GM18861 (cell line): Measurements from ENCODE around the gene PLEKHA6.
"Not testable (repeated sequence)": the region's sequence is repeated elsewhere in the genome, so short reads cannot be mapped to it uniquely, and the experiment has no call there.

ENCODE experiments used
- ATAC-seq: cut with Tn5 transposase; IDR thresholded peaks from one replicate; pipeline ENCODE4 v1.9.1; 2021; ENCODE audit not compliant: unreplicated experiment

Gene PLEKHA6

GRCh38 chr1:204314171-204314892 lies 45.4 kb downstream of the PLEKHA6 start:
- no peak for ATAC-seq

GRCh38 chr1:204313675-204314074 lies 46.1 kb downstream of the PLEKHA6 start:
- ATAC-seq = no peak

- ATAC-seq = not testable (repeated sequence)
Measured at GRCh38 chr1:204310970-204311369, 48.8 kb downstream of the PLEKHA6 start.

- no peak for ATAC-seq
Measured at GRCh38 chr1:204308023-204308628, 51.6 kb downstream of the PLEKHA6 start.

GRCh38 chr1:204307334-204307883 lies 52.3 kb downstream of the PLEKHA6 start:
- ATAC-seq = no peak

- ATAC-seq = no peak
Measured at GRCh38 chr1:204306076-204306475, 53.7 kb downstream of the PLEKHA6 start.

- no peak for ATAC-seq
Measured at GRCh38 chr1:204304067-204304466, 55.7 kb downstream of the PLEKHA6 start.

GRCh38 chr1:204302769-204303168 lies 57.0 kb downstream of the PLEKHA6 start:
- ATAC-seq = no peak

GRCh38 chr1:204301171-204301957 lies 58.4 kb downstream of the PLEKHA6 start:
- no peak for ATAC-seq

GRCh38 chr1:204299814-204300365 lies 59.8 kb downstream of the PLEKHA6 start:
- ATAC-seq = no peak

- no peak for ATAC-seq
Measured at GRCh38 chr1:204296431-204296988, 63.2 kb downstream of the PLEKHA6 start.

- ATAC-seq = no peak
Measured at GRCh38 chr1:204295671-204296070, 64.1 kb downstream of the PLEKHA6 start.

GRCh38 chr1:204294357-204294756 lies 65.4 kb downstream of the PLEKHA6 start:
- no peak for ATAC-seq

- no peak for ATAC-seq
Measured at GRCh38 chr1:204293605-204294337, 66.0 kb downstream of the PLEKHA6 start.

GRCh38 chr1:204292740-204293139 lies 67.0 kb downstream of the PLEKHA6 start:
- ATAC-seq = no peak

GRCh38 chr1:204289280-204289679 lies 70.4 kb downstream of the PLEKHA6 start:
- no peak for ATAC-seq

GRCh38 chr1:204288021-204288588 lies 71.6 kb downstream of the PLEKHA6 start:
- ATAC-seq = no peak

- ATAC-seq = no peak
Measured at GRCh38 chr1:204287466-204287891, 72.2 kb downstream of the PLEKHA6 start.

- ATAC-seq = no peak
Measured at GRCh38 chr1:204286831-204287421, 72.8 kb downstream of the PLEKHA6 start.

- no peak for ATAC-seq
Measured at GRCh38 chr1:204286315-204286714, 73.4 kb downstream of the PLEKHA6 start.
